ENCODE measurements around the gene CDC14B. TPM values are rescaled to one million over a fixed set of nuclear protein-coding genes. Genes with fewer than 3 reads are reported as not detected.
"Not testable (repeated sequence)": the region's sequence is repeated elsewhere in the genome, so short reads cannot be mapped to it uniquely, and the experiment has no call there.

CDC14B gene
- polyA plus RNA-seq, 12 donors = 13.4 to 22.7 (median 17.7) TPM; not detected in 1

- DNase-seq = not testable (repeated sequence)
Observed at GRCh38 chr9:96503374-96503748, 116.3 kb downstream of the CDC14B start.

DNA sequence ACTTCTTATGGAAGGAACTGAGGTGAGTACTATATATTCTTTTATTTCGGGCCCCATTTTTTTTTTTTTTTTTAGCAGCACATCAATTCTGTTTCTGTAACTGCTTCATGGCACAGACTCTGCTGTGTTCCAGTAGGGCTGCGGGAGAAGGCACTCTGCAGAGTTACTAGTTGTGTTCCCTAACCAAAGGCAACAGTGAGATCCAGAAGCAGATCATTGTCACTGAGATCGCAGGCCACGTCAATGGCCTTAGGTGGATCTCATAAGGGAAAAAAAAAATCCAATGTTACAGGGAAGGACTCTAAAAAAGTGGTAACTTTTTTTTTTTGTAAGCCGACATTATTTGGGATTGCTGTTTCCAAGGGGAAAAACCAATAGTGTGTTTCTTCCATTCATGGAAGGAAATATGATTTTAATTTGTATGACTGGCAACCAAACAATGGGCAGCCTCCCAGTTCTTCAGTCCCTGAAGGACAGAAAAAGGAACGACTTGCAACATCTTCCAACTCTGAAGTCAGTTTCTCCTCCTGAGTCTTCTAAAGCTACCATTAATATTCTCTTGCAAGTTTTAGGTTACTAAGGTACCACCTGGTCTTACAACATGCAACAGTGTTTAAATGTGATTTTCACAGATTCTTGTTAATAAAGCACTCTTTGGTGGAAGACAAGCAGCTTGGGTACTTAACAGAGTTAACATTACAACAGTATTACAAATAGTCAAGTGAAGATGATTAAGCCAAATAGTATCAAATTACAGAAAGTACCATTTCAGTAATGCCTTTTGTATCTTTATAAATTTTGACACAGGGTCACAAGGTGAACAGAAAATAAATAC lies 116.9 kb downstream of the CDC14B start:
- peak; percentile 81 for DNase-seq

GRCh38 chr9:96501633-96502538 lies 117.8 kb downstream of the CDC14B start:
- DNase-seq = no peak

- no peak for DNase-seq
Observed at GRCh38 chr9:96500696-96501632, 118.7 kb downstream of the CDC14B start.

DNA sequence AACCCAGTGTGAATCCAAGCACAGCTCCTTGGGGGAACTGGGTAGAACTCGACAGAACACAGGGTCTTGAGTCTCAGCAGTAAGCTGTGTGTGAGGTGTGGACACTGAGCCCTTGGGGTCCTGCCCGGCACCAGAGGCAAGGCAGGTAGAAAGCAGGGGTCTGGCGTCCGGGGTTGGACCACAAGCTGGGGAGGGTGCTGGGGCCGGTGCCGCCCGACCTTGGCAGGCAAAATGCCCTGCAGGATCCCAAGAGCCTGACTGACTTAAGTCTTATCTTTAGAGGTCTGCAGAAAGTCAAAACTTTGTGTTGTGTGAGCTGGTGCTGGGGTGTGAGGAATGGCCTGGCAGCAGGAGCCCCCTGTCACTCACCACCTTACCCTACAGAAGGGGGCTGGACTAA lies 120.4 kb downstream of the CDC14B start:
- DNase-seq = no peak

DNA sequence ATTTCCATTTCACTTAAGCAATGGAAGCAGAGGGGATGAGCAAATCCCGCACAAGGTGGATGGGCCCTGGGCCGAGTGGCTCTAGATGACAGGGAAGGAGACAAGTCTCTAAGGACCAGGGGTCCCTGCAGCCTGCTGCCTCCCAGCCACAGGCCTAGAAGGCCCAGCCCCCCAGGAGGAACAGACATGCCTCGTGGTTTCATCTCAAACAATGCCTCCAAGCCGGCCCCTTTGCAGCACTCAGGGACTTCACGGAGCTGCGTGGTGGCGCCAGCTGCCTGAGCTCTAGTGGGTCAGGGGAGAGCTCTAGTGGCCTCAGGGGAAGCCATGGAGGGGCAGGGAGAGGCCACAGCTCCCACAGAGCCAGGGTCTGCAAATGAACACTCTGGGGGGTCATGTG lies 120.8 kb downstream of the CDC14B start:
- DNase-seq = no peak

DNA sequence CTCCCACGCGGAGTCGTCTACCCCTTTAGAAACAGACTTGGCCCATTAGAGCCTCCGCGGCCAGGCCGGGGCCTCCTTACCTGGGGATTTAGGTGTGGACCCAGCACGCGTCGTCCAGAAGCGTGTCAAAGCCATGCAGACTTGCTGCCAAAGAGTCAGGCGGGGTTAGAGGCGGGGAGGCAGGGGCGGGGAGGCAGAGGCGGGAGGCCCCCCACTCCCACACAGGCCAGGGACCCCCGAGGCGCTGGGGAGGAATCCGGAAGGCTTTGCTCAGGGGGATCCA lies 122.6 kb downstream of the CDC14B start:
- DNase-seq = no peak

GRCh38 chr9:96496368-96497116 lies 123.1 kb downstream of the CDC14B start:
- DNase-seq = no peak

DNA sequence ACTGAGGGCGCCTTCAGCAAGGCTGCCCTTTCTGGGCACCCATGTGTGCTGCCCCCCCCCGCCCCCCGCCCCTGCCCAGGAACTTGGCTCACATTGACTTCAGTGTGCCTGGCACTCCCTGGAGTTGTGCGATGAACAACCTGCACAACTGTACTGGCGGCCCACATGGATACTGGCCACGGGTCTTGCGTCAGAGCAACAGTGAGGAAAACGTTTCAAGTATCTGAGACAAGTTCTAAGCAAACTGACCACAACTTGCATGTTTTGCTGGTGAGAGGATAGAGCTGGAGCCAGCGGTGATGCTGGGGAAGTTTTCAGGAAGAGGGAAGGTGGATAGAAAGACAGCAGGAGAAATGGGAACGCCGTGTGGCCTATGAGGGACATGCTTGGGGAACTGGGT lies 124.3 kb downstream of the CDC14B start:
- DNase-seq = no peak

GRCh38 chr9:96494215-96494800 lies 125.3 kb downstream of the CDC14B start:
- DNase-seq = no peak

DNA sequence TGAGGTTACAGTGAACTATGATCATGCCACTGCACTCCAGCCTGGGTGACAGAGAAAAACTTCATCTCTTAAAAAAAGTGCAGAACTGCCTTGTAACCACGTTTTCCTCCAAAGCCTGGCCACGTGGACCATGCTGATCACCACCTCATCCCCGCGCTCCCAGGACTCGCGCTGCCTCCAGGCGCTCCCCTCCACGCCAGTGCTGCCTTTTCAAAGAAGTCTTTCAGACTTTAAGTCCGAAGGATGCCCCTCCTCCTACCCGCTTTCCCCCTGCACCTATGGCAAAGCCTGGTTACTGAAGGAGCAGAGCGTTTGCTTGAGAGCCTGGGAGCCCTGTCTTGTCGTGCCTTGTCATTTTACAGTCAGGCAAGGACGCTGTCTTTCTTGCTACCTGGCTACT lies 125.9 kb downstream of the CDC14B start:
- DNase-seq = no peak

DNA sequence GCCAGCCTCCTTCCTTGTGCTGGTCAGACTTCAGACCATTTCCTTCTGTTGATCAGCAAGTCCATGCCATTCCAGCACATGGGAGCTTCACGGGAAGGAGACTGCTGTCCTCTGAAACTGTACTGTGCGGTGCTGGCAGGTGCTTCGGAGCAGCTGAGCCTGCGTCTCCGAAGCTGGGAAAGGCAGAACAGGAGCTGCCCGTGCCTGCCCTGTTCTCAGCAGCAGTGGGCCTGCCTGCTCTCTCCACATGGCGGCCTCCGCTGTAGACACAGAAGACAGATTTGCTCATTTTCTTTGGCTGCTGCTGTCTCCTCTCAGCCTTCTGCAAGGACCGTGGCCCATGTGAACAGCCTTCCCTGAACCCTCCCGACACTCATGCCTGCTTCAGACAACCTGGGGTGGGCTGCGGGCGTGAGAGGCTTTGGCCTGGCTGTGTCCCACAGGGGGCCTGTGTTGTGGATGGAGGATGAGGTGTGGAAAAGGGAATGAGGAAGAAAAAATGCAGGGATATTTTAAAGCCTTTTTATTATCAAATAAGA lies 126.6 kb downstream of the CDC14B start:
- no peak for DNase-seq

- no peak for DNase-seq
Observed at GRCh38 chr9:96491880-96492525, 127.6 kb downstream of the CDC14B start.

GRCh38 chr9:96491079-96491879 lies 128.4 kb downstream of the CDC14B start:
- DNase-seq = no peak

- no peak for DNase-seq
Observed at GRCh38 chr9:96490534-96491078, 129.0 kb downstream of the CDC14B start.

DNA sequence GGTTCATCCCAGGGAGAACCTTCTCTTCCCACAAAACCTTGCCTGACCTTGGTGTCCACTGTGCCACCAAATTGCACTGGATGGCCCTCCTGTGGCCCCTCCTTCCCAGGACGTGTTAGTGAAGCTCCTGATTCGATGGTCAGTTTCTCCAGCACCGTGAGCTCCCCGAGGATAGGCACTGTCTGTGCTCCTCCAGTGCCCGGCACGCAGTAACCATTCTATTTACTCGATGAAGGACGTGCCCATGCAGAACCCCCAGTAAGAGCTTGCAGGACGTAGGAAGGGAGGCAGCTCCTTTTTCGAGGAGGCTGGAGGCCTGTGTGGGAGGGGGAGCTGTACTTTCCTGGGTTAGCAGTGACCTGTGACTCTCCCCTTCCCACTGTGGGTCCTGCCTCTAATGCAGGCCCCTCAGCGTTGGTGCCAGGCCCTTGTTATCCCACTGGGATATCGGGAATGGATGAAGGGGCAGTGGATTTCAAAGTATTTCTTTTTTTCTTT lies 130.1 kb downstream of the CDC14B start:
- no peak for DNase-seq

DNA sequence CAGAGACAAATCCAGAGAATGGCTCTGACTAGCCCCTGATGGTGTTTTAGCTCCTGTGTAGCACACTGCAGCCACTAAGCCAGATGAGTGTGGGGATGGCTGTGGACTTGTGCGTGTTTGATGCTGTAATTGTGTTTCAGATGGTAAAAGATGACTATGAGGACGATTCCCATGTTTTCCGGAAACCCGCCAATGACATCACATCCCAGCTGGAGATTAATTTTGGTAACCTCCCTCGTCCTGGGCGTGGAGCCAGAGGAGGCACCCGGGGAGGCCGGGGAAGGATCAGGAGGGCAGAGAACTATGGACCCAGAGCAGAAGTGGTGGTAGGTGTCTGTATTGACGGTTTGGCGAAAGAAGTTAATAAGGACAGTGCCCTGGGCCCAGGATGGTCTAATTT lies 131.7 kb downstream of the CDC14B start:
- DNase-seq = no peak

DNA sequence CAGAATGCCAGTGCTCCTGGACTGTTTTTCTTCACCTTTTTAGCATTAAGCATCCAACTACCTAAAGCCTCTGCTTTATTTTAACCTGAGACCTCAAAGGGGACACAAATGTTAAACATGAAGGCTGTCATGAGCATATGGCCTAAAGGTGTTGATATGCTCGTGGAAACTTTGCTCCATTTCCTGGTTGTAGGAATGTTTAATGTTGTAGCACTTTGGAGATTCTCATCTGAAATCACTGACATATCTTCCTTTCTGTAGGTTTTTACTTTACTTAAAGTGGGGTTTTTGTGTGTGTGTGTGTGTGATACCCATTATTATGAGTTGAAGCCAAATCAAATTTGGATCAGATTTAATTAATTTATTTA lies 132.6 kb downstream of the CDC14B start:
- no peak for DNase-seq

Data from muscle of arm (tissue), 12 donors.